ENCODE results near the gene ZDHHC8.
A peak's percentile ranks its signal among the peaks of the same experiment; 100 is the strongest.

ZDHHC8 gene

GRCh38 chr22:20115691-20116375 lies 15.8 kb upstream of the ZDHHC8 start, which contains the start of gene RANBP1:
TSS of gene RANBP1 (plus strand) at chr22:20116104. CDS start at chr22:20116185, 81 bp downstream.
- Histone ChIP-seq H3K4me3 (ENCODE audit: low read depth, low read length) (peak within 1 kb of the TSS; percentile 94), H3K27ac (peak within 1 kb of the TSS; percentile 98), H3K9me3 (ENCODE audit: severe bottlenecking) (no peaks in the 10 kb centered on the region), H3K27me3 (ENCODE audit: insufficient read depth, low read depth, severe bottlenecking) (no peaks in the 10 kb centered on the region), H3K36me3 (peaks cover 89% of the 10 kb centered on the region)
- no peak for TF ChIP-seq CTCF (IDR thresholded peaks at IDR 0.05; ENCODE audit: low read depth, low read length)
- DNase-seq, result no peak

- Histone ChIP-seq H3K27me3 (ENCODE audit: insufficient read depth, low read depth, severe bottlenecking) (no peaks in the 10 kb centered on the region), H3K4me3 (ENCODE audit: low read depth, low read length) (peak overlapping the region; percentile 94), H3K36me3 (peaks cover 89% of the 10 kb centered on the region), H3K9me3 (ENCODE audit: severe bottlenecking) (no peaks in the 10 kb centered on the region), H3K27ac (peak overlapping the region; percentile 98)
- no peak for DNase-seq
- no peak for TF ChIP-seq CTCF (IDR thresholded peaks at IDR 0.05; ENCODE audit: low read depth, low read length)
Measured at GRCh38 chr22:20116376-20116950, 15.1 kb upstream of the ZDHHC8 start.

GRCh38 chr22:20116951-20117632 lies 14.5 kb upstream of the ZDHHC8 start, which contains the start of gene TRMT2A:
TSS of gene TRMT2A (minus strand) at chr22:20117226. CDS start at chr22:20116906, 320 bp downstream.
- no peak for TF ChIP-seq CTCF (IDR thresholded peaks at IDR 0.05; ENCODE audit: low read depth, low read length)
- Histone ChIP-seq H3K27me3 (ENCODE audit: insufficient read depth, low read depth, severe bottlenecking) (no peaks in the 10 kb centered on the region), H3K36me3 (peaks cover 89% of the 10 kb centered on the region), H3K4me3 (ENCODE audit: low read depth, low read length) (peak within 1 kb of the TSS; percentile 98), H3K9me3 (ENCODE audit: severe bottlenecking) (no peaks in the 10 kb centered on the region), H3K27ac (peak within 1 kb of the TSS; percentile 98)
- DNase-seq, result peak; percentile 97

- Histone ChIP-seq H3K36me3 (peaks cover 87% of the 10 kb centered on the region), H3K4me3 (ENCODE audit: low read depth, low read length) (peak overlapping the region; percentile 98), H3K9me3 (ENCODE audit: severe bottlenecking) (no peaks in the 10 kb centered on the region), H3K27ac (peak overlapping the region; percentile 98), H3K27me3 (ENCODE audit: insufficient read depth, low read depth, severe bottlenecking) (no peaks in the 10 kb centered on the region)
- TF ChIP-seq CTCF (IDR thresholded peaks at IDR 0.05; ENCODE audit: low read depth, low read length), result no peak
- DNase-seq, result no peak
Measured at GRCh38 chr22:20117633-20118299, 13.8 kb upstream of the ZDHHC8 start.

- Histone ChIP-seq H3K27me3 (ENCODE audit: insufficient read depth, low read depth, severe bottlenecking) (no peaks in the 10 kb centered on the region), H3K9me3 (ENCODE audit: severe bottlenecking) (no peaks in the 10 kb centered on the region), H3K27ac (peak overlapping the region; percentile 98), H3K36me3 (peaks cover 81% of the 10 kb centered on the region), H3K4me3 (ENCODE audit: low read depth, low read length) (peak overlapping the region; percentile 98)
- DNase-seq, result no peak
- no peak for TF ChIP-seq CTCF (IDR thresholded peaks at IDR 0.05; ENCODE audit: low read depth, low read length)
Measured at GRCh38 chr22:20118300-20119020, 13.1 kb upstream of the ZDHHC8 start.
